Measurements from ENCODE around the gene HIGD2A.
A peak's percentile ranks its signal among the peaks of the same experiment; 100 is the strongest.

Gene HIGD2A

DNA sequence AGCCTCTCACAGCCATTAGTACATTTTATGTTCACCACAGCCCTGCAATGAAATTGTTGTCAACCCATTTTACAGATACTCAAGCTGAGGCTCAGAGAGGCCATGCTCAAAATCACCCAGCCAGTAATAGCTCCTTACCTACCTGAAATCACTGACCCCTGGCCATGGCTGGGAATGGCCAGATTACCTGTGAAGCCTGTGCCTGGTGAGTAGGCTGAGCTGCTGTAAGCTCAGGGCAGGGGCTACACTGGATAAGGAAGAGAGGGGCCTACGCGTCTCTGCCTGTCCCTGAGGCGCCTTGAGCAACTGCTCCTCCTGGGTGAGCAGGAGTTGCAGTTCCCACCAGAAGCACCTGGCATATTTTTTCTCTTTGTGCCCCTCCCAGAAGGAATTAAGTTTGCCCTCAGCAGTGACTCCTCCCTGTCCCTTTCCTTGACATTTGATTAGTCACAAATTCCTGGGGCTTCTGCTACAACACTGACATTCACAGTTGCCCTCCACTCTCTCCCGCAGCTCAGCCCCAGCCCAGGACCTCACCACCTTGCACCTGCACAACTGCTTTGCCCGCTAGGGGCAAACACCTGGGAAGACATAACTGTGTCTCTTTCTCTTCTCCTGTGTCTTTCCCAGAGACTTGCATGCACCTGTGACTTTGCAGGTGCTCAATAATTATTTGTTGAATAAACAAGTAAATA, 22.1 kb downstream of the HIGD2A start:
- no peak for TF ChIP-seq CTCF (IDR thresholded peaks at IDR 0.05; ENCODE audit: low read depth, low read length)
- DNase-seq (ENCODE audit: low read depth in 2 of 2): no peak
- H3K4me3 ChIP-seq (replicated peaks in 1 of 2; ENCODE audit: low read depth in 2 of 2, low read length in 2 of 2): no peak overlapping the region

DNA sequence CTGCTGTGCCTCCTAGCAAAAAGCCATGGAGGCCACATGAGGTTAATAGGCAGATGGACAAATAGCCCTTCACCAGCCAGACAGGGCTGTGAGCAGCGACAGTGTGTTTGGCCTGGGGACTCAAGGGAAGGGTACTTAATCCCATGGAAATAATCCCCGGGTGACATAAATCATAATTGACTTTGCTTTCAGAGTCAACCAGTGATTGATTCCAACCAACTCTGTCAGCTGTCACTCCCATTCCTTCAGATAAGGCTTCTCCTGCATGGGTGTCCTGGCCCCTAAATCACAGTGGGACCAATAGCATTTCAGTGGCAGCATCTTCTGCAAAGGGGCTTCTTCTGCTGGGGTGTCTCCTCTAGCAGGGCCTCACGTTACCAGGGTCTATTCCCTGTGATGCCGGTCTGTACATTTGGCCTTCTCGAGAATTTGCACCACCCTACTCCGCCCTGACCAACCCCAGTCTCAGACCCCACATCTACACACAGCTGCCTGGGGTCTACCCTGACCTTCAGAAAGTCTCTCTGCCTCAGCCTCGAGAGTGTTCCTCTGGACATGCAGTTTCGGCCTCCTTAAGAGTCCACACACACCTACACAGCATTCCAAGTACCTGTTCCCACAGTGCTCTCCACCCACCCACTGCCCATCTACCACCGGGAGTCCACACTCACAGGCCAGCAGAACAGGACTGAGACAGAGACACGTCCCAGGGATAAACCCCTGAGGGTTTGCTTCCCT, 24.1 kb downstream of the HIGD2A start:
- no peak overlapping the region for H3K4me3 ChIP-seq (replicated peaks in 1 of 2; ENCODE audit: low read depth in 2 of 2, low read length in 2 of 2)
- no peak for TF ChIP-seq CTCF (IDR thresholded peaks at IDR 0.05; ENCODE audit: low read depth, low read length)
- no peak for DNase-seq (ENCODE audit: low read depth in 2 of 2)

- DNase-seq (ENCODE audit: low read depth in 2 of 2): peak; percentile 48 to 65
- TF ChIP-seq CTCF (IDR thresholded peaks at IDR 0.05; ENCODE audit: low read depth, low read length): no peak
- H3K4me3 ChIP-seq (replicated peaks in 1 of 2; ENCODE audit: low read depth in 2 of 2, low read length in 2 of 2): no peak overlapping the region
These were observed 24.7 kb downstream of the HIGD2A start for GRCh38 chr5:176413255-176413565.

GRCh38 chr5:176413709-176414191, 25.2 kb downstream of the HIGD2A start:
- no peak overlapping the region for H3K4me3 ChIP-seq (replicated peaks in 1 of 2; ENCODE audit: low read depth in 2 of 2, low read length in 2 of 2)
- no peak for DNase-seq (ENCODE audit: low read depth in 2 of 2)
- TF ChIP-seq CTCF (IDR thresholded peaks at IDR 0.05; ENCODE audit: low read depth, low read length): no peak

DNA sequence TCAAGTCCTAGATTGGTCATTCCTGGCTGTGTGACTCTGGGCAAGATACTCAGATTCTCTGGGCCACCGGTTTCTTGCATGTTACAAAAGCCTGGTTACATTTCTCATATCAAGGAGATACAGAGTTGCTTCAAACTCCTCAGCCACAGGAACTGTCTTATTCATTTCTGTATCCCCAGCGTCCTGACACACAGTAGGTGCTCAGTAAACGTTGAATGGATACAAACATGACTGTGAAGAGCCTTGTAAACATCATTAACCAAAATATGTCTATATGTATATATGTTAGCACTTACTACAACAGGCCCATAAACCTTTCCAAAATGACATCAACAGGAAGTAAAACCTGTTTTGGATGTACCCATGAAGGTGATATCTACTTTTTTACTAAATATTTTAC, 26.2 kb downstream of the HIGD2A start:
- no peak overlapping the region for H3K4me3 ChIP-seq (replicated peaks in 1 of 2; ENCODE audit: low read depth in 2 of 2, low read length in 2 of 2)
- no peak for DNase-seq (ENCODE audit: low read depth in 2 of 2)
- TF ChIP-seq CTCF (IDR thresholded peaks at IDR 0.05; ENCODE audit: low read depth, low read length): no peak

- no peak for TF ChIP-seq CTCF (IDR thresholded peaks at IDR 0.05; ENCODE audit: low read depth, low read length)
- DNase-seq (ENCODE audit: low read depth in 2 of 2): no peak
These were observed 26.8 kb downstream of the HIGD2A start for GRCh38 chr5:176415240-176415951.

More at GRCh38 chr5:176415240-176415951, 26.8 kb downstream of the HIGD2A start:
- peak overlapping the region; percentile 72 to 86 for H3K4me3 ChIP-seq (replicated peaks in 1 of 2; ENCODE audit: low read depth in 2 of 2, low read length in 2 of 2)
